ENCODE measurements around the gene SAXO2.
"Not testable (repeated sequence)": the region's sequence is repeated elsewhere in the genome, so short reads cannot be mapped to it uniquely, and the experiment has no call there.

Gene SAXO2

GRCh38 chr15:82239685-82240391 is 22.8 kb upstream of the SAXO2 start:
- in situ Hi-C loops (cut with MboI; ENCODE audit: low pct_unique_long_range_greater_than_20kb, low sequenced_read_pairs, unreplicated experiment) = no loop called here
- no peak for DNase-seq (ENCODE audit: low spot score)
- TF ChIP-seq CTCF (IDR thresholded peaks at IDR 0.05; ENCODE audit: extremely low read depth, insufficient read depth, missing control alignments) = no peak

GRCh38 chr15:82241836-82242499 is 20.6 kb upstream of the SAXO2 start:
- in situ Hi-C loops (cut with MboI; ENCODE audit: low pct_unique_long_range_greater_than_20kb, low sequenced_read_pairs, unreplicated experiment) = not testable (repeated sequence)

GRCh38 chr15:82243644-82244043 is 19.0 kb upstream of the SAXO2 start:
- DNase-seq (ENCODE audit: low spot score); in situ Hi-C loops (cut with MboI; ENCODE audit: low pct_unique_long_range_greater_than_20kb, low sequenced_read_pairs, unreplicated experiment): not testable (repeated sequence)

More at GRCh38 chr15:82241836-82242499, 20.6 kb upstream of the SAXO2 start:
- DNase-seq (ENCODE audit: low spot score) = not testable (repeated sequence)

- DNase-seq (ENCODE audit: low spot score); in situ Hi-C loops (cut with MboI; ENCODE audit: low pct_unique_long_range_greater_than_20kb, low sequenced_read_pairs, unreplicated experiment): not testable (repeated sequence)
Measured at GRCh38 chr15:82245956-82246355, 16.7 kb upstream of the SAXO2 start.

- in situ Hi-C loops (cut with MboI; ENCODE audit: low pct_unique_long_range_greater_than_20kb, low sequenced_read_pairs, unreplicated experiment); DNase-seq (ENCODE audit: low spot score): not testable (repeated sequence)
Measured at GRCh38 chr15:82248261-82248660, 14.4 kb upstream of the SAXO2 start.

GRCh38 chr15:82261566-82262421 is 824 bp upstream of the SAXO2 start:
- in situ Hi-C loops (cut with MboI; ENCODE audit: low pct_unique_long_range_greater_than_20kb, low sequenced_read_pairs, unreplicated experiment) = loop anchor here (25.0 kb wide), 1 partner anchor 276 kb away; the partner anchor contains the start of gene RPS17
- not testable (repeated sequence) for DNase-seq (ENCODE audit: low spot score)

GRCh38 chr15:82263350-82263749 is 732 bp downstream of the SAXO2 start:
- TF ChIP-seq CTCF (IDR thresholded peaks at IDR 0.05; ENCODE audit: extremely low read depth, insufficient read depth, missing control alignments) = no peak
- in situ Hi-C loops (cut with MboI; ENCODE audit: low pct_unique_long_range_greater_than_20kb, low sequenced_read_pairs, unreplicated experiment) = loop anchor here (25.0 kb wide), 1 partner anchor 274 kb away; the partner anchor contains the start of gene RPS17
- no peak for DNase-seq (ENCODE audit: low spot score)

GRCh38 chr15:82267137-82267536 is 4.5 kb downstream of the SAXO2 start:
- not testable (repeated sequence) for DNase-seq (ENCODE audit: low spot score)
- in situ Hi-C loops (cut with MboI; ENCODE audit: low pct_unique_long_range_greater_than_20kb, low sequenced_read_pairs, unreplicated experiment) = loop anchor here (25.0 kb wide), 1 partner anchor 270 kb away; the partner anchor contains the start of gene RPS17

GRCh38 chr15:82268454-82268853 is 5.8 kb downstream of the SAXO2 start:
- DNase-seq (ENCODE audit: low spot score) = not testable (repeated sequence)
- in situ Hi-C loops (cut with MboI; ENCODE audit: low pct_unique_long_range_greater_than_20kb, low sequenced_read_pairs, unreplicated experiment) = loop anchor here (25.0 kb wide), 1 partner anchor 269 kb away; the partner anchor contains the start of gene RPS17

GRCh38 chr15:82272154-82272553 is 9.5 kb downstream of the SAXO2 start:
- no peak for DNase-seq (ENCODE audit: low spot score)
- TF ChIP-seq CTCF (IDR thresholded peaks at IDR 0.05; ENCODE audit: extremely low read depth, insufficient read depth, missing control alignments) = no peak
- in situ Hi-C loops (cut with MboI; ENCODE audit: low pct_unique_long_range_greater_than_20kb, low sequenced_read_pairs, unreplicated experiment) = loop anchor here (25.0 kb wide), 1 partner anchor 265 kb away; the partner anchor contains the start of gene RPS17

Data from GM13977 (cell line).